ENCODE results near the gene LMNTD1. TPM values are rescaled to one million over a fixed set of nuclear protein-coding genes. Genes with fewer than 3 reads are reported as not detected.

LMNTD1 gene
- total RNA-seq, 1 experiment from 2014 or later: not detected

DNA sequence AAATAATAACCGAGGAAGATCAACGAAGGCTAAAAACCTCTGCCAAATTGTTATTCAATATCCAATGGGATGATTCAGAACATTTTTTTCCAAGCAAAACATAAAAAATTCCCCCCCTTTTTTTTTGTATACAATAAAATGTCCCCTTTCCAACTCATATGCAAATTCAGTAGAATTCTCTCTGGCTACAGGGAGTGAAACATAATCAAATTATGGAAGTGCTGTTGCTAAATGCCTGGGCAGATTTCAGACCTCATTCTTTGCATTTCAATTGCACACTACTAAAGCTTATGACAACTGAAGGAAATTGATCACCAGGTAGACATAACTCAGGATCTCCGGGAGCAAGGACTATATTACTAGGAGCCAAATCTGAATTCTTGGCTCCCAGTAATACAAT lies 51.0 kb downstream of the LMNTD1 start:
- no peak overlapping the region for H3K4me3 Mint-ChIP-seq
- CTCF ChIA-PET: no interaction called here
- 0 out of 2 replicates have a peak, but pooled peaks cover 3% of the 10 kb centered on the region for H3K36me3 Mint-ChIP-seq
- TF ChIP-seq, protein P1, sequence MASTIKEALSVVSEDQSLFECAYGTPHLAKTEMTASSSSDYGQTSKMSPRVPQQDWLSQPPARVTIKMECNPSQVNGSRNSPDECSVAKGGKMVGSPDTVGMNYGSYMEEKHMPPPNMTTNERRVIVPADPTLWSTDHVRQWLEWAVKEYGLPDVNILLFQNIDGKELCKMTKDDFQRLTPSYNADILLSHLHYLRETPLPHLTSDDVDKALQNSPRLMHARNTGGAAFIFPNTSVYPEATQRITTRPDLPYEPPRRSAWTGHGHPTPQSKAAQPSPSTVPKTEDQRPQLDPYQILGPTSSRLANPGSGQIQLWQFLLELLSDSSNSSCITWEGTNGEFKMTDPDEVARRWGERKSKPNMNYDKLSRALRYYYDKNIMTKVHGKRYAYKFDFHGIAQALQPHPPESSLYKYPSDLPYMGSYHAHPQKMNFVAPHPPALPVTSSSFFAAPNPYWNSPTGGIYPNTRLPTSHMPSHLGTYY (CRISPR knock-in tag; IDR thresholded peaks at IDR 0.05): no peak
- TF ChIP-seq, protein P2, sequence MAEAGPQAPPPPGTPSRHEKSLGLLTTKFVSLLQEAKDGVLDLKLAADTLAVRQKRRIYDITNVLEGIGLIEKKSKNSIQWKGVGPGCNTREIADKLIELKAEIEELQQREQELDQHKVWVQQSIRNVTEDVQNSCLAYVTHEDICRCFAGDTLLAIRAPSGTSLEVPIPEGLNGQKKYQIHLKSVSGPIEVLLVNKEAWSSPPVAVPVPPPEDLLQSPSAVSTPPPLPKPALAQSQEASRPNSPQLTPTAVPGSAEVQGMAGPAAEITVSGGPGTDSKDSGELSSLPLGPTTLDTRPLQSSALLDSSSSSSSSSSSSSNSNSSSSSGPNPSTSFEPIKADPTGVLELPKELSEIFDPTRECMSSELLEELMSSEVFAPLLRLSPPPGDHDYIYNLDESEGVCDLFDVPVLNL (CRISPR knock-in tag; IDR thresholded peaks at IDR 0.05; ENCODE audit: borderline replicate concordance, low read depth): no peak
- no peak for TF ChIP-seq SP1 (CRISPR knock-in tag; conservative IDR thresholded peaks at IDR 0.05)
- no peak for TF ChIP-seq RORB (CRISPR knock-in tag; IDR thresholded peaks at IDR 0.05)
- TF ChIP-seq EMX1 (CRISPR knock-in tag; IDR thresholded peaks at IDR 0.05): no peak
- TF ChIP-seq GRHL2 (CRISPR knock-in tag; IDR thresholded peaks at IDR 0.05; ENCODE audit: insufficient replicate concordance, severe bottlenecking): no peak
- TF ChIP-seq, protein P3, sequence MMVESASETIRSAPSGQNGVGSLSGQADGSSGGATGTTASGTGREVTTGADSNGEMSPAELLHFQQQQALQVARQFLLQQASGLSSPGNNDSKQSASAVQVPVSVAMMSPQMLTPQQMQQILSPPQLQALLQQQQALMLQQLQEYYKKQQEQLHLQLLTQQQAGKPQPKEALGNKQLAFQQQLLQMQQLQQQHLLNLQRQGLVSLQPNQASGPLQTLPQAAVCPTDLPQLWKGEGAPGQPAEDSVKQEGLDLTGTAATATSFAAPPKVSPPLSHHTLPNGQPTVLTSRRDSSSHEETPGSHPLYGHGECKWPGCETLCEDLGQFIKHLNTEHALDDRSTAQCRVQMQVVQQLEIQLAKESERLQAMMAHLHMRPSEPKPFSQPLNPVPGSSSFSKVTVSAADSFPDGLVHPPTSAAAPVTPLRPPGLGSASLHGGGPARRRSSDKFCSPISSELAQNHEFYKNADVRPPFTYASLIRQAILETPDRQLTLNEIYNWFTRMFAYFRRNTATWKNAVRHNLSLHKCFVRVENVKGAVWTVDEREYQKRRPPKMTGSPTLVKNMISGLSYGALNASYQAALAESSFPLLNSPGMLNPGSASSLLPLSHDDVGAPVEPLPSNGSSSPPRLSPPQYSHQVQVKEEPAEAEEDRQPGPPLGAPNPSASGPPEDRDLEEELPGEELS (CRISPR knock-in tag; IDR thresholded peaks at IDR 0.05): no peak
- no peak for TF ChIP-seq SMAD3 (CRISPR knock-in tag; IDR thresholded peaks at IDR 0.05; ENCODE audit: borderline replicate concordance)
- TF ChIP-seq ELF4 (CRISPR knock-in tag; IDR thresholded peaks at IDR 0.05; ENCODE audit: low read depth): no peak
- TF ChIP-seq, protein P4, sequence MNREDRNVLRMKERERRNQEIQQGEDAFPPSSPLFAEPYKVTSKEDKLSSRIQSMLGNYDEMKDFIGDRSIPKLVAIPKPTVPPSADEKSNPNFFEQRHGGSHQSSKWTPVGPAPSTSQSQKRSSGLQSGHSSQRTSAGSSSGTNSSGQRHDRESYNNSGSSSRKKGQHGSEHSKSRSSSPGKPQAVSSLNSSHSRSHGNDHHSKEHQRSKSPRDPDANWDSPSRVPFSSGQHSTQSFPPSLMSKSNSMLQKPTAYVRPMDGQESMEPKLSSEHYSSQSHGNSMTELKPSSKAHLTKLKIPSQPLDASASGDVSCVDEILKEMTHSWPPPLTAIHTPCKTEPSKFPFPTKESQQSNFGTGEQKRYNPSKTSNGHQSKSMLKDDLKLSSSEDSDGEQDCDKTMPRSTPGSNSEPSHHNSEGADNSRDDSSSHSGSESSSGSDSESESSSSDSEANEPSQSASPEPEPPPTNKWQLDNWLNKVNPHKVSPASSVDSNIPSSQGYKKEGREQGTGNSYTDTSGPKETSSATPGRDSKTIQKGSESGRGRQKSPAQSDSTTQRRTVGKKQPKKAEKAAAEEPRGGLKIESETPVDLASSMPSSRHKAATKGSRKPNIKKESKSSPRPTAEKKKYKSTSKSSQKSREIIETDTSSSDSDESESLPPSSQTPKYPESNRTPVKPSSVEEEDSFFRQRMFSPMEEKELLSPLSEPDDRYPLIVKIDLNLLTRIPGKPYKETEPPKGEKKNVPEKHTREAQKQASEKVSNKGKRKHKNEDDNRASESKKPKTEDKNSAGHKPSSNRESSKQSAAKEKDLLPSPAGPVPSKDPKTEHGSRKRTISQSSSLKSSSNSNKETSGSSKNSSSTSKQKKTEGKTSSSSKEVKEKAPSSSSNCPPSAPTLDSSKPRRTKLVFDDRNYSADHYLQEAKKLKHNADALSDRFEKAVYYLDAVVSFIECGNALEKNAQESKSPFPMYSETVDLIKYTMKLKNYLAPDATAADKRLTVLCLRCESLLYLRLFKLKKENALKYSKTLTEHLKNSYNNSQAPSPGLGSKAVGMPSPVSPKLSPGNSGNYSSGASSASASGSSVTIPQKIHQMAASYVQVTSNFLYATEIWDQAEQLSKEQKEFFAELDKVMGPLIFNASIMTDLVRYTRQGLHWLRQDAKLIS (CRISPR knock-in tag; IDR thresholded peaks at IDR 0.05; ENCODE audit: borderline replicate concordance): no peak
- TF ChIP-seq, protein P5, sequence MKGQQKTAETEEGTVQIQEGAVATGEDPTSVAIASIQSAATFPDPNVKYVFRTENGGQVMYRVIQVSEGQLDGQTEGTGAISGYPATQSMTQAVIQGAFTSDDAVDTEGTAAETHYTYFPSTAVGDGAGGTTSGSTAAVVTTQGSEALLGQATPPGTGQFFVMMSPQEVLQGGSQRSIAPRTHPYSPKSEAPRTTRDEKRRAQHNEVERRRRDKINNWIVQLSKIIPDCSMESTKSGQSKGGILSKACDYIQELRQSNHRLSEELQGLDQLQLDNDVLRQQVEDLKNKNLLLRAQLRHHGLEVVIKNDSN (CRISPR knock-in tag; IDR thresholded peaks at IDR 0.05): no peak
- TF ChIP-seq TCF7 (CRISPR knock-in tag; IDR thresholded peaks at IDR 0.05; ENCODE audit: low read depth): no peak
- TF ChIP-seq JAZF1 (CRISPR knock-in tag; IDR thresholded peaks at IDR 0.05): no peak
- no peak for TF ChIP-seq NFE2L1 (CRISPR knock-in tag; IDR thresholded peaks at IDR 0.05)
- TF ChIP-seq FOXK1 (CRISPR knock-in tag; IDR thresholded peaks at IDR 0.05): no peak
- no peak for TF ChIP-seq SOX15 (CRISPR knock-in tag; IDR thresholded peaks at IDR 0.05)
- no peak for TF ChIP-seq CBFB (CRISPR knock-in tag; IDR thresholded peaks at IDR 0.05; ENCODE audit: low read depth)
- no peaks in the 10 kb centered on the region for H3K27me3 Mint-ChIP-seq (ENCODE audit: low read depth)
- peaks cover 9% of the 10 kb centered on the region for H3K9me3 Mint-ChIP-seq
- ATAC-seq (no peak), DNase-seq (ENCODE audit: low spot score) (no peak)
- no peak overlapping the region for H3K27ac Mint-ChIP-seq
- POLR2A ChIA-PET: no interaction called here
- 0 out of 2 replicates have a peak, but pooled peaks cover 2% of the 10 kb centered on the region for H3K4me1 Mint-ChIP-seq

DNA sequence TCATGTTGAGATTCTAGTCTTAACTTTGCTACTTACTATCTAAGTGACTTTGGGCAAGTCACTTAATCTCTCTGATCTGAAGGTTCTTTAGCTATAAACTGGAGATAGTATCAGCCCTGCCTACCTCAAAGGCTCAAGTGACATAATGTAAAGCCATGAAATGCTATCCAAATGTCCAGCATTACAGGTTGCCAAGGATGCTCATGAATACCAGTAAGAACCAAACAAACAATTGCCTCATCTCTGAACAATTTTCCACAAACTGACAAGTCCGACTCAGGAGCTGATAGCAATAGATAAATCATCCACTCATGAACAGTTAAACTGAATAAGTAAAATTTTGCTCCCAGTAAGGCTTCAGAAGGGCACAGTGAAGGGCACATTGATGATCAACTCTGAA lies 51.5 kb downstream of the LMNTD1 start:
- Mint-ChIP-seq H3K27me3 (ENCODE audit: low read depth) (no peaks in the 10 kb centered on the region; the same call in 1 of the 2 replicates), H3K36me3 (0 out of 2 replicates have a peak, but pooled peaks cover 3% of the 10 kb centered on the region), H3K4me1 (0 out of 2 replicates have a peak, but pooled peaks cover 2% of the 10 kb centered on the region), H3K9me3 (peaks cover 10% of the 10 kb centered on the region), H3K27ac (no peak overlapping the region), H3K4me3 (no peak overlapping the region)
- CTCF ChIA-PET: no interaction called here
- no peak for DNase-seq (ENCODE audit: low spot score)
- POLR2A ChIA-PET: no interaction called here
- ATAC-seq: no peak
- no peak for TF ChIP-seq NR3C1 (CRISPR knock-in tag; conservative IDR thresholded peaks at IDR 0.05; ENCODE audit: low read depth)
- TF ChIP-seq, protein P6, sequence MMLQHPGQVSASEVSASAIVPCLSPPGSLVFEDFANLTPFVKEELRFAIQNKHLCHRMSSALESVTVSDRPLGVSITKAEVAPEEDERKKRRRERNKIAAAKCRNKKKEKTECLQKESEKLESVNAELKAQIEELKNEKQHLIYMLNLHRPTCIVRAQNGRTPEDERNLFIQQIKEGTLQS (CRISPR knock-in tag; conservative IDR thresholded peaks at IDR 0.05): no peak
- TF ChIP-seq CREM (CRISPR knock-in tag; IDR thresholded peaks at IDR 0.05): no peak
- TF ChIP-seq, protein P7, sequence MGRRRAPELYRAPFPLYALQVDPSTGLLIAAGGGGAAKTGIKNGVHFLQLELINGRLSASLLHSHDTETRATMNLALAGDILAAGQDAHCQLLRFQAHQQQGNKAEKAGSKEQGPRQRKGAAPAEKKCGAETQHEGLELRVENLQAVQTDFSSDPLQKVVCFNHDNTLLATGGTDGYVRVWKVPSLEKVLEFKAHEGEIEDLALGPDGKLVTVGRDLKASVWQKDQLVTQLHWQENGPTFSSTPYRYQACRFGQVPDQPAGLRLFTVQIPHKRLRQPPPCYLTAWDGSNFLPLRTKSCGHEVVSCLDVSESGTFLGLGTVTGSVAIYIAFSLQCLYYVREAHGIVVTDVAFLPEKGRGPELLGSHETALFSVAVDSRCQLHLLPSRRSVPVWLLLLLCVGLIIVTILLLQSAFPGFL (CRISPR knock-in tag; IDR thresholded peaks at IDR 0.05; ENCODE audit: borderline replicate concordance): no peak
- TF ChIP-seq FOXK1 (CRISPR knock-in tag; IDR thresholded peaks at IDR 0.05): no peak
- no peak for TF ChIP-seq SOX15 (CRISPR knock-in tag; IDR thresholded peaks at IDR 0.05)

All from WTC11 (cell line).